Esophagus muscularis mucosa (tissue), 4 donors: Measurements from ENCODE around the gene TCTN1.
A peak's percentile ranks its signal among the peaks of the same experiment; 100 is the strongest.

Source experiments
- EP300 ChIP-seq: sonication (generic); formaldehyde crosslinking; IDR thresholded peaks from one replicate; pipeline ENCODE4 v1.6.1; 2017; ENCODE audit warnings: antibody characterized with exemption
- POLR2A ChIP-seq: fragments of 450-650 bp; IDR thresholded peaks from one replicate; pipeline ENCODE4 v1.6.1; 2017; ENCODE audit warnings: antibody characterized with exemption, moderate library complexity, mild to moderate bottlenecking, low read depth
- POLR2AphosphoS5 ChIP-seq, 2 donors: sonication (generic); formaldehyde crosslinking; IDR thresholded peaks; one replicate each; pipeline ENCODE4 v1.6.1; 2017; ENCODE audit warnings: antibody characterized with exemption in 2 of 2
- TF ChIP-seq, protein P1 (sequence below), 3 experiments: fragments of 200-600 bp in 2 of 3; fragments of 450-650 bp in 1 of 3; sonication (generic) in 2 of 3; IDR thresholded peaks; one replicate each; pipeline ENCODE4 v1.5.1; 2017 to 2019; ENCODE audit warnings: antibody characterized with exemption in 3 of 3, mild to moderate bottlenecking in 2 of 3, moderate library complexity in 1 of 3

- TF ChIP-seq POLR2A (no peak), POLR2AphosphoS5 (IDR thresholded peaks at IDR 0.05) (no peak), EP300 (no peak)
- TF ChIP-seq, protein P1, sequence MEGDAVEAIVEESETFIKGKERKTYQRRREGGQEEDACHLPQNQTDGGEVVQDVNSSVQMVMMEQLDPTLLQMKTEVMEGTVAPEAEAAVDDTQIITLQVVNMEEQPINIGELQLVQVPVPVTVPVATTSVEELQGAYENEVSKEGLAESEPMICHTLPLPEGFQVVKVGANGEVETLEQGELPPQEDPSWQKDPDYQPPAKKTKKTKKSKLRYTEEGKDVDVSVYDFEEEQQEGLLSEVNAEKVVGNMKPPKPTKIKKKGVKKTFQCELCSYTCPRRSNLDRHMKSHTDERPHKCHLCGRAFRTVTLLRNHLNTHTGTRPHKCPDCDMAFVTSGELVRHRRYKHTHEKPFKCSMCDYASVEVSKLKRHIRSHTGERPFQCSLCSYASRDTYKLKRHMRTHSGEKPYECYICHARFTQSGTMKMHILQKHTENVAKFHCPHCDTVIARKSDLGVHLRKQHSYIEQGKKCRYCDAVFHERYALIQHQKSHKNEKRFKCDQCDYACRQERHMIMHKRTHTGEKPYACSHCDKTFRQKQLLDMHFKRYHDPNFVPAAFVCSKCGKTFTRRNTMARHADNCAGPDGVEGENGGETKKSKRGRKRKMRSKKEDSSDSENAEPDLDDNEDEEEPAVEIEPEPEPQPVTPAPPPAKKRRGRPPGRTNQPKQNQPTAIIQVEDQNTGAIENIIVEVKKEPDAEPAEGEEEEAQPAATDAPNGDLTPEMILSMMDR (IDR thresholded peaks at IDR 0.05): peak; percentile 48 to 70 (median 53)
Measured at GRCh38 chr12:110600254-110600653, 13.7 kb upstream of the TCTN1 start.
